Bronchial epithelial cell (primary cell): Measurements from ENCODE around the gene HLCS. TPM values are rescaled to one million over a fixed set of nuclear protein-coding genes. Genes with fewer than 3 reads are reported as not detected.
A peak's percentile ranks its signal among the peaks of the same experiment; 100 is the strongest.
"Not testable (repeated sequence)": the region's sequence is repeated elsewhere in the genome, so short reads cannot be mapped to it uniquely, and the experiment has no call there.

Experiments used
- DNase-seq: peaks from one replicate; pipeline ENCODE4 v3.0.0-alpha.2; 2010; ENCODE audit warnings: low read depth
- FAIRE-seq: peaks from 2 replicates; lab custom pipeline; 2011; peaks lifted over from hg19 to GRCh38; lab: Jason Lieb, UNC
- H3K27me3 ChIP-seq: 2 replicates; pipeline ENCODE4 v1.5.1; 2011; ENCODE audit warnings: low read length; ENCODE audit not compliant: control insufficient read depth, insufficient read depth
- H3K36me3 ChIP-seq: 2 replicates; pipeline ENCODE4 v1.5.1; 2011; ENCODE audit warnings: low read length; ENCODE audit not compliant: control insufficient read depth, insufficient read depth
- H3K4me3 ChIP-seq: 2 replicates; pipeline ENCODE4 v1.5.1; 2011; ENCODE audit warnings: mild to moderate bottlenecking, low read depth, low read length, control low read depth
- total RNA-seq: library from RNA; depleted of rRNA; stranded (reverse); fragments of >200 nt; gene quantifications from 2 replicates; pipeline ENCODE4 v1.2.1, GENCODE V29; 2014
- TF ChIP-seq, protein P1 (sequence below): IDR thresholded peaks from 2 replicates; pipeline ENCODE4 v1.5.1; 2011; ENCODE audit warnings: mild to moderate bottlenecking, moderate library complexity, low read length, control low read depth, inconsistent platforms; ENCODE audit not compliant: insufficient read depth, severe bottlenecking

The HLCS gene
- total RNA-seq, result 26.3 and 32.1 TPM in 2 replicates

DNA sequence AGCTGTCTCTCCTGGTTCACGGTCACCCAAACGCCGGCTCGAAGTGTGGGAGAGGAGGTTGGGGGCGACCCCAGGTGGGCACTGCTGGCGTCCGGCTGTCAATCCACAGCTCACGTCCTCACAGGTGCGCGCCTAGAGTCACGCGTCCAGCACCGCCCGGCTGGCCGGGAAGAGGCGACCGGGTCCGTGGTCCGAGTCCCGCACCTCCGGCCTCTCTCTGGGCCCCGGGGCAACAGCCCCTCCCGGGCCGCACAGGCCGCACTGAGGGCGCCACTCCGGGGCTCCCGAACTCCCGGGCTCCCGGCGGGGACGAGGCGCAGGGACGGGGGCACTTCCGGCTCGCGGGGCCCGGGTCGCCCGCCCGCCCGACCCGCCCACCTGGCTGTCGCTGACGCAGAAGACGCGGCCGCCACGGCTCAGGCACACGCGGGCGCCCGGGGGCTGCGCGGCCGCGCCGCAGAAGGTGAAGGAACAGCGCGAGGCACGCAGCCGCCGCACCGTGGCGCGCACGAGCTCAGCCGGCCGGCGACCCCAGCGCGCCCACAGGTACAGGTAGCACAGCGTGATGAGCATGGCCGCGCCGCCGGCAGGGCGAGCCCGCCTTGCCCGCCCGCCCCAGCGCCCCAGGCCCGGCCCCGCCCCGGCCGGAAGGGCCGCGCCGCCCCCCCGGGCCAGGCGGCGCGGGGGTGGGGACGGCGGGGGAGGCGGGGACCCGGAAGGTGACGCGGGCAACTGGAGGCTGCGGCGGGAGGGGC, at the start of gene HLCS:
TSS of gene HLCS (minus strand) at position 604 of the 755 bp plus-strand sequence. CDS start at position 573, 31 bp downstream.
- DNase-seq, result peak; percentile 33
- H3K36me3 ChIP-seq, result no peaks in the 10 kb centered on the region
- TF ChIP-seq, protein P1, sequence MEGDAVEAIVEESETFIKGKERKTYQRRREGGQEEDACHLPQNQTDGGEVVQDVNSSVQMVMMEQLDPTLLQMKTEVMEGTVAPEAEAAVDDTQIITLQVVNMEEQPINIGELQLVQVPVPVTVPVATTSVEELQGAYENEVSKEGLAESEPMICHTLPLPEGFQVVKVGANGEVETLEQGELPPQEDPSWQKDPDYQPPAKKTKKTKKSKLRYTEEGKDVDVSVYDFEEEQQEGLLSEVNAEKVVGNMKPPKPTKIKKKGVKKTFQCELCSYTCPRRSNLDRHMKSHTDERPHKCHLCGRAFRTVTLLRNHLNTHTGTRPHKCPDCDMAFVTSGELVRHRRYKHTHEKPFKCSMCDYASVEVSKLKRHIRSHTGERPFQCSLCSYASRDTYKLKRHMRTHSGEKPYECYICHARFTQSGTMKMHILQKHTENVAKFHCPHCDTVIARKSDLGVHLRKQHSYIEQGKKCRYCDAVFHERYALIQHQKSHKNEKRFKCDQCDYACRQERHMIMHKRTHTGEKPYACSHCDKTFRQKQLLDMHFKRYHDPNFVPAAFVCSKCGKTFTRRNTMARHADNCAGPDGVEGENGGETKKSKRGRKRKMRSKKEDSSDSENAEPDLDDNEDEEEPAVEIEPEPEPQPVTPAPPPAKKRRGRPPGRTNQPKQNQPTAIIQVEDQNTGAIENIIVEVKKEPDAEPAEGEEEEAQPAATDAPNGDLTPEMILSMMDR, result peak; percentile 54
- FAIRE-seq, result no peak
- H3K27me3 ChIP-seq, result no peaks in the 10 kb centered on the region
- H3K4me3 ChIP-seq, result peak within 1 kb of the TSS; percentile 76

DNA sequence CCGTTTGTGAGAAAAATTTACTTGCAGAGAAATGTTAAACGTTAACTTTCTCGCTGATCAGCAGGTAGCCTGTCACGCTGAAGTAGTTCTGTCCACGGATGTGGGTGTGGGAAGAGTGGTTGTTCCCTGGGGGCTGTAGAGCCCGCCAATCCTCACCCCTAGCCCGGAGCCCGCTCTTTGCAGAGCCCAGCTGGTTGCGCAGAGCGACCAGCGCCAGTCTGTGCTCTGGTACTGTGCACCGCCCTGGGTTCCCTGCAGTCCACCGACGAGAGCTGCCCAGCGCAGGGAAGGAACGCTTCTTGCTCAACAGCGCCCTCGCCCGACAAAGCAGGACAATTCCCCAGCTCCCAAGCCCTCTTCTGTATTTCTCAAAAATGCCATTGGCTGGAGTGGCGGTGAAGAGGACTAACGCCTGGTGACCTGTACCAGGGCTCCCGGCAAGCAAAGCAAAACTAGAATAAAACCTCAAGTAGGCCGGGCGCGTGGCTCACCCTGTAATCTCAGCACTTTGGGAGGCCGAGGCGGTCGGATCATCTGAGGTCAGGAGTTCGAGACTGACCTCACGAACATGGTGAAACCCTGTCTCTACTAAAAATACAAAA, 43.4 kb upstream of the HLCS start:
- Histone ChIP-seq H3K36me3 (no peaks in the 10 kb centered on the region), H3K4me3 (peak overlapping the region; percentile 19), H3K27me3 (no peaks in the 10 kb centered on the region)
- FAIRE-seq (no peak), DNase-seq (peak; percentile 73)
- TF ChIP-seq, protein P1, result peak; percentile 96

GRCh38 chr21:37008724-37009123, 42.3 kb upstream of the HLCS start:
- DNase-seq (no peak), FAIRE-seq (no peak)
- H3K36me3 ChIP-seq, result no peaks in the 10 kb centered on the region
- H3K4me3 ChIP-seq, result no peak overlapping the region
- H3K27me3 ChIP-seq, result no peaks in the 10 kb centered on the region
- TF ChIP-seq, protein P1, result no peak

DNA sequence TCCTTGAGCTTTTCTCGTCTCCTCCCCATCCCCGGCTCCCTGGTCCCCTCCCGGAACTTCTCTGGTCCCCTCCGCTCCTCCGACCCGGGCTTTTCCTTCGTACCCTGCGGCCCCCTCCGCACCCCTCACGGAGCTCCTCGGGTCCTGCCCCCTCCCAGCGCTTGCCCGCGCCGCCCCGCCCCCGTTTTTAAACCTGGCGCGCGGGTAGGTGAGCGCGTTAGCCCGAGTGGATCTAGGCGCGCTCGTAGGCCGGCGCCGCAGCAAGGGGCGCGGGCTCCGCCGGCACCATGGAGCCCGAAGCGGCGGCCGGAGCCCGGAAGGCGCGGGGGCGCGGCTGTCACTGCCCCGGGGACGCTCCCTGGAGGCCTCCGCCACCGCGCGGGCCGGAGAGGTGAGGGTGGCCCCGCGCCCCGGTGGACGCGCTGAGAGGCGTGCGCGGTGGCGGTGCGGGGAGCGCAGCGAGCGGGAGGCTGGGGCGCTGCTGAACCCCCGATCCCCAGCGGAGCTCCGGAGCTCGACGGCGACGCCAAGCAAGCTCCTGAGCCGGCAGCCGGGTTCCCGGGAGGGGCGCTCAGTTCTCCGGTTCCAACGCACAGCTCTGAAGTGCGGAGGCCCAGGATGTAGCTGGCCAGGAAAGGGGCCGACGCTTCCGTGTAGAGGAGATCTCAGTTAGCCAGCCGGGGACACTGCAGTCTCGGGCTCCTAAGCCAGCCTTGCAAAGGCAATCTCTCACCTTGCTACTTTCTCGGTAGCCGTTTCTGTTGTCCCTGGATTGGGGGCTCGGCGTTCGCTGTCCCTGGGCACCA, 40.2 kb upstream of the HLCS start, which contains the start of gene RIPPLY3:
TSS of gene RIPPLY3 (plus strand) at position 217 of the 806 bp plus-strand sequence. CDS start at position 288, 71 bp downstream.
- no peak for FAIRE-seq
- peak within 1 kb of the TSS; percentile 36 for H3K4me3 ChIP-seq
- no peak for DNase-seq
- TF ChIP-seq, protein P1, result no peak
- H3K36me3 ChIP-seq, result no peaks in the 10 kb centered on the region
- no peaks in the 10 kb centered on the region for H3K27me3 ChIP-seq

GRCh38 chr21:37005548-37006485, 39.3 kb upstream of the HLCS start:
- peak overlapping the region; percentile 36 for H3K4me3 ChIP-seq
- no peak for FAIRE-seq
- no peaks in the 10 kb centered on the region for H3K36me3 ChIP-seq
- no peaks in the 10 kb centered on the region for H3K27me3 ChIP-seq
- DNase-seq, result no peak
- TF ChIP-seq, protein P1, result no peak

GRCh38 chr21:37003917-37004316, 37.4 kb upstream of the HLCS start:
- H3K27me3 ChIP-seq, DNase-seq, H3K4me3 ChIP-seq, H3K36me3 ChIP-seq, FAIRE-seq: not testable (repeated sequence)

DNA sequence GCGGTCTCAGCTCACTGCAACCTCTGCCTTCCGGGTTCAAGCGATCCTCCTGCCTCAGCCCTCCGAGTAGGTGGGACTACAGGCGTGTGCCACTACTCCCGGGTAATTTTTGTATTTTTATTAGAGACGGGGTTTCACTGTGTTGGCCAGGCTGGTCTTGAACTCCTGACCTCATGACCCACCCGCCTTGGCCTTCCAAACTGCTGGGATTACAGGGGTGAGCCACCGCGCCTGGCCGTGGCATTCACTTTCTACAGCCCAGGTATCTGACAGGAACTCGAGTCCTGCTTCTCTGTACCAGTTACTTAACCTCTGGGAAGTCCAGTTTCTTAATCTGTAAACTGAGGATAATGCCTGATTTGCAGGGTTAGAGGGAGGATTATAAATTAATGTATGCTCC, 36.4 kb upstream of the HLCS start:
- not testable (repeated sequence) for H3K27me3 ChIP-seq, H3K36me3 ChIP-seq, DNase-seq, H3K4me3 ChIP-seq, FAIRE-seq
